Right ventricle myocardium superior (tissue), 1 donor: Measurements from ENCODE around the gene ROM1. TPM values are rescaled to one million over a fixed set of nuclear protein-coding genes. Genes with fewer than 3 reads are reported as not detected.
"Not testable (repeated sequence)": the region's sequence is repeated elsewhere in the genome, so short reads cannot be mapped to it uniquely, and the experiment has no call there.

Source experiments
- ATAC-seq: fragments of 200-7000 bp; cut with Tn5 transposase; one replicate; pipeline ENCODE4 v1.9.1; 2020; ENCODE audit warnings: mild to moderate bottlenecking; ENCODE audit not compliant: poor library complexity
- DNase-seq: peaks from one replicate; pipeline ENCODE4 v3.0.0-alpha.2; 2020
- intact Hi-C: fragments of 100-400 bp; cut with DNase I; formaldehyde crosslinking; loops from one replicate; pipeline ENCODE4 v1.11.2; 2022
- total RNA-seq: library from RNA; stranded (reverse); fragmentation: NEBNext Ultra II Directional; extraction: Animal tissue kit (Norgen Biotek cat#: 25700); gene quantifications from one replicate; pipeline ENCODE4 v1.2.1, GENCODE V29; 2021
- donor health status: DM: no; HTN: yes; CAD: no; lungs with severe emphysema.

The ROM1 gene
- total RNA-seq, 1 donor from 2014 or later: 1.5 TPM

- DNase-seq (peak; percentile 20), ATAC-seq (no peak)
- intact Hi-C loops: no loop called here
Observed at GRCh38 chr11:62603776-62604299, 9.2 kb upstream of the ROM1 start.

- ATAC-seq (no peak), DNase-seq (peak; percentile 28)
- intact Hi-C loops: no loop called here
Observed at GRCh38 chr11:62604460-62605120, 8.5 kb upstream of the ROM1 start.

- DNase-seq (no peak), ATAC-seq (no peak)
- intact Hi-C loops: no loop called here
Observed at GRCh38 chr11:62605467-62605866, 7.6 kb upstream of the ROM1 start.

GRCh38 chr11:62605902-62606301 lies 7.2 kb upstream of the ROM1 start:
- ATAC-seq (no peak), DNase-seq (peak; percentile 26)
- intact Hi-C loops: no loop called here

- peak; percentile 27 for DNase-seq
- intact Hi-C loops: no loop called here
- ATAC-seq: no peak
Observed at GRCh38 chr11:62607714-62608113, 5.3 kb upstream of the ROM1 start.

GRCh38 chr11:62608776-62609175 lies 4.3 kb upstream of the ROM1 start:
- DNase-seq (no peak), ATAC-seq (no peak)
- intact Hi-C loops: no loop called here

- ATAC-seq (no peak), DNase-seq (no peak)
- intact Hi-C loops: no loop called here
Observed at GRCh38 chr11:62610403-62610802, 2.7 kb upstream of the ROM1 start.

- ATAC-seq (no peak), DNase-seq (no peak)
- intact Hi-C loops: no loop called here
Observed at GRCh38 chr11:62610814-62611704, 2.0 kb upstream of the ROM1 start.

GRCh38 chr11:62611705-62612365 lies 1.2 kb upstream of the ROM1 start:
- intact Hi-C loops: no loop called here
- peak; percentile 5 for ATAC-seq
- peak; percentile 73 for DNase-seq

GRCh38 chr11:62613291-62613778 lies 278 bp downstream of the ROM1 start:
- no peak for DNase-seq
- intact Hi-C loops: no loop called here
- ATAC-seq: peak; percentile 0

GRCh38 chr11:62614275-62614674 lies 1.2 kb downstream of the ROM1 start:
- DNase-seq (no peak), ATAC-seq (no peak)
- intact Hi-C loops: no loop called here

- DNase-seq (no peak), ATAC-seq (no peak)
- intact Hi-C loops: no loop called here
Observed at GRCh38 chr11:62615521-62615920, 2.5 kb downstream of the ROM1 start.

GRCh38 chr11:62616957-62617356 lies 3.9 kb downstream of the ROM1 start:
- DNase-seq, intact Hi-C loops: not testable (repeated sequence)

GRCh38 chr11:62621027-62621566 lies 8.0 kb downstream of the ROM1 start:
- no peak for ATAC-seq
- intact Hi-C loops: no loop called here
- no peak for DNase-seq

More at GRCh38 chr11:62616957-62617356, 3.9 kb downstream of the ROM1 start:
- ATAC-seq: not testable (repeated sequence)

GRCh38 chr11:62621567-62622470 lies 8.8 kb downstream of the ROM1 start, which contains the start of gene B3GAT3:
Gene B3GAT3 (minus strand): TSS chr11:62621986. CDS start chr11:62621947, 39 bp downstream.
- ATAC-seq (peak; percentile 99), DNase-seq (peak; percentile 99)
- intact Hi-C loops: no loop called here

- DNase-seq (no peak), ATAC-seq (no peak)
- intact Hi-C loops: no loop called here
Observed at GRCh38 chr11:62622476-62623089, 9.5 kb downstream of the ROM1 start.

- intact Hi-C loops: no loop called here
- ATAC-seq (no peak), DNase-seq (no peak)
Observed at GRCh38 chr11:62627713-62628112, 14.7 kb downstream of the ROM1 start.
